ENCODE measurements around the gene ALG11. TPM values are rescaled to one million over a fixed set of nuclear protein-coding genes. Genes with fewer than 3 reads are reported as not detected.
"Not testable (repeated sequence)": the region's sequence is repeated elsewhere in the genome, so short reads cannot be mapped to it uniquely, and the experiment has no call there.

ALG11 gene
- total RNA-seq, 1 experiment from 2014 or later: 30.9 TPM

- Histone ChIP-seq H3K36me3 (ENCODE audit: insufficient read depth, low read length, poor library complexity, severe bottlenecking) (peaks cover 3% of the 10 kb centered on the region), H3K27ac (ENCODE audit: low read depth, low read length, poor library complexity, severe bottlenecking) (no peak overlapping the region), H3K27me3 (replicated peaks; ENCODE audit: insufficient read depth, low read depth, low read length, poor library complexity) (no peaks in the 10 kb centered on the region), H3K4me1 (ENCODE audit: insufficient read depth, low read length, poor library complexity, severe bottlenecking) (no peaks in the 10 kb centered on the region), H3K4me3 (ENCODE audit: low read depth, low read length, poor library complexity, severe bottlenecking) (no peak overlapping the region), H3K9me3 (ENCODE audit: low read depth, low read length, poor library complexity, severe bottlenecking) (no peaks in the 10 kb centered on the region)
- TF ChIP-seq EZH2 (IDR thresholded peaks at IDR 0.05; ENCODE audit: borderline replicate concordance, low read depth, low read length, poor library complexity, severe bottlenecking) (no peak), CTCF (conservative IDR thresholded peaks at IDR 0.05; ENCODE audit: low read depth, low read length) (no peak)
- DNase-seq (ENCODE audit: low spot score): no peak
- intact Hi-C loops (cut with micrococcal nuclease; ENCODE audit: unreplicated experiment): no loop called here
- BruUV-seq (replicated peaks): TSS peak; percentile 13
- POLR2A ChIA-PET (ENCODE audit: low non-redundant PET): no interaction called here
- CTCF ChIA-PET: no interaction called here
Measured at GRCh38 chr13:52029569-52029968, 17.4 kb downstream of the ALG11 start.

- CTCF ChIA-PET; intact Hi-C loops (cut with micrococcal nuclease; ENCODE audit: unreplicated experiment); DNase-seq (ENCODE audit: low spot score); H3K4me3 ChIP-seq (ENCODE audit: low read depth, low read length, poor library complexity, severe bottlenecking); H3K27me3 ChIP-seq (replicated peaks; ENCODE audit: insufficient read depth, low read depth, low read length, poor library complexity); H3K4me1 ChIP-seq (ENCODE audit: insufficient read depth, low read length, poor library complexity, severe bottlenecking); H3K36me3 ChIP-seq (ENCODE audit: insufficient read depth, low read length, poor library complexity, severe bottlenecking); H3K27ac ChIP-seq (ENCODE audit: low read depth, low read length, poor library complexity, severe bottlenecking); H3K9me3 ChIP-seq (ENCODE audit: low read depth, low read length, poor library complexity, severe bottlenecking); BruUV-seq (replicated peaks); POLR2A ChIA-PET (ENCODE audit: low non-redundant PET): not testable (repeated sequence)
Measured at GRCh38 chr13:52030401-52030800, 18.2 kb downstream of the ALG11 start.

- CTCF ChIA-PET: no interaction called here
Measured at GRCh38 chr13:52033039-52033438, 20.8 kb downstream of the ALG11 start.

More at GRCh38 chr13:52033039-52033438, 20.8 kb downstream of the ALG11 start:
- Histone ChIP-seq H3K36me3 (ENCODE audit: insufficient read depth, low read length, poor library complexity, severe bottlenecking) (no peaks in the 10 kb centered on the region), H3K9me3 (ENCODE audit: low read depth, low read length, poor library complexity, severe bottlenecking) (no peaks in the 10 kb centered on the region), H3K4me3 (ENCODE audit: low read depth, low read length, poor library complexity, severe bottlenecking) (no peak overlapping the region), H3K27me3 (replicated peaks; ENCODE audit: insufficient read depth, low read depth, low read length, poor library complexity) (no peaks in the 10 kb centered on the region), H3K4me1 (ENCODE audit: insufficient read depth, low read length, poor library complexity, severe bottlenecking) (no peaks in the 10 kb centered on the region), H3K27ac (ENCODE audit: low read depth, low read length, poor library complexity, severe bottlenecking) (no peak overlapping the region)
- POLR2A ChIA-PET (ENCODE audit: low non-redundant PET): no interaction called here
- no peak for TF ChIP-seq CTCF (conservative IDR thresholded peaks at IDR 0.05; ENCODE audit: low read depth, low read length)
- no peak for TF ChIP-seq EZH2 (IDR thresholded peaks at IDR 0.05; ENCODE audit: borderline replicate concordance, low read depth, low read length, poor library complexity, severe bottlenecking)
- BruUV-seq (replicated peaks): no TSS peak
- no peak for DNase-seq (ENCODE audit: low spot score)
- intact Hi-C loops (cut with micrococcal nuclease; ENCODE audit: unreplicated experiment): no loop called here

All from A673 (cell line).